ENCODE data around the gene LYPD1.
A peak's percentile ranks its signal among the peaks of the same experiment; 100 is the strongest.

Gene LYPD1

DNA sequence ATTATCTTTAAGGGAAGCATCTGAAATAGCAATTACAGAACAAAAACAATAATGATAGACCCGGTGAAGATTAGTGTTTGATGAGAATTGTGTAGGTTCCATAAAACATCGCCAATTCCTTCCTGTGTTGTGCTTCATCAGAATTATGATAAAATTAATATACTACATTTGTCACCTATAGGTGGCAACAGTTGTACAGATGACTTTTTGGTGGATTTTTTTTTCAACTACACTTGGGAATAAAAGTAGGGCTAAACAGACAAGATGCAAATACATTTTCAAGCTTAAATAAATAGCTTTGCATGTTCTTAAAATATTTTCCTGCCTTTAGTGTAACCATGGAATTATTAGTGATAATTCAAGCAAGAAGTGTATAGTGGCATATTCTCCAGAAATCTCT lies 7.0 kb upstream of the LYPD1 start:
- TF ChIP-seq TCF12 (IDR thresholded peaks at IDR 0.05; ENCODE audit: low read depth) = no peak
- TF ChIP-seq YY1 (IDR thresholded peaks at IDR 0.05; ENCODE audit: low read depth) = no peak
- TF ChIP-seq RAD21 (IDR thresholded peaks at IDR 0.05; ENCODE audit: low read depth) = peak; percentile 30

DNA sequence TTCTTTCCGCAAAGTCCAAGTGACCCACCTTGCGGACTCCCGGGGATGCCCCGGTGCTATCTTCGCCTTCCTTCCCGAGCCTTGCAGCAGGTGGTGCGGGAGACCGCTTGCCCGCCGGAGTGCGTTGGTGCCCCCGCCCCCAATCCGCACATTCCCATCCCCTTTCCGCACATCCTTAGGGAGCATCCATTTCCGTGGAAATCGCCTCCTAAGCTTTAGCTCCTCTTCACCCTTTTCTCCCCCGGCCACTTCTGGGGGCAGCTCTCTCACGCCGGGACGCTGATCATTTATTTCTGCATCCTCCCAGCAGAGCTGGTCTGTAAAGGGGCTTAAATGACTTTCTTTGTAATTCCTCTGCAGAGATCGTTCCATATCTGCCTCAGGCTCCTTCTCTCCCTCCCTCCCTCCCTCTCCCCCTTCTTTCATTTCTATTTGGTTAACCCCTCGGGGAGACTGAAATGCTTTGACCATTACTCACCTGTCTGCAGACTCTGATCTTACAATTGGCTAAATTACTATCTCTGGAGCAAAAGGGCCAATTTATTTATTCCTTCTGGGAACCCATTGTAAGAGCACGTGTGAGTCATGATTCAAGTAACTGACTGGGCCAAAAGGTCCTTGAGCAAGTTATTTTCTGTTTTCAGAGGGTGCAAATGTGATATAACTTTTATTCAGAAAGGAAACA lies 1.3 kb upstream of the LYPD1 start:
- TF ChIP-seq EP300 (IDR thresholded peaks at IDR 0.05; ENCODE audit: borderline replicate concordance) = peak; percentile 67; the same call in 1 of the 2 replicates
- 0 out of 2 replicates have a peak, but pooled peaks have one; percentile 12 for TF ChIP-seq CEBPB (IDR thresholded peaks at IDR 0.05)
- TF ChIP-seq EGR1 (IDR thresholded peaks at IDR 0.05) = no peak
- TF ChIP-seq FOXM1 (IDR thresholded peaks at IDR 0.05; ENCODE audit: borderline replicate concordance, low read depth) = no peak
- peak; percentile 55 for TF ChIP-seq TCF12 (IDR thresholded peaks at IDR 0.05; ENCODE audit: low read depth)
- TF ChIP-seq, protein P1, sequence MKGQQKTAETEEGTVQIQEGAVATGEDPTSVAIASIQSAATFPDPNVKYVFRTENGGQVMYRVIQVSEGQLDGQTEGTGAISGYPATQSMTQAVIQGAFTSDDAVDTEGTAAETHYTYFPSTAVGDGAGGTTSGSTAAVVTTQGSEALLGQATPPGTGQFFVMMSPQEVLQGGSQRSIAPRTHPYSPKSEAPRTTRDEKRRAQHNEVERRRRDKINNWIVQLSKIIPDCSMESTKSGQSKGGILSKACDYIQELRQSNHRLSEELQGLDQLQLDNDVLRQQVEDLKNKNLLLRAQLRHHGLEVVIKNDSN (IDR thresholded peaks at IDR 0.05) = no peak
- 0 out of 2 replicates have a peak, but pooled peaks have one; percentile 34 for TF ChIP-seq ZBTB7A (IDR thresholded peaks at IDR 0.05; ENCODE audit: low read depth)
- TF ChIP-seq YY1 (IDR thresholded peaks at IDR 0.05; ENCODE audit: low read depth) = no peak
- peak; percentile 67 for TF ChIP-seq NFIC (IDR thresholded peaks at IDR 0.05)
- TF ChIP-seq, protein P2, sequence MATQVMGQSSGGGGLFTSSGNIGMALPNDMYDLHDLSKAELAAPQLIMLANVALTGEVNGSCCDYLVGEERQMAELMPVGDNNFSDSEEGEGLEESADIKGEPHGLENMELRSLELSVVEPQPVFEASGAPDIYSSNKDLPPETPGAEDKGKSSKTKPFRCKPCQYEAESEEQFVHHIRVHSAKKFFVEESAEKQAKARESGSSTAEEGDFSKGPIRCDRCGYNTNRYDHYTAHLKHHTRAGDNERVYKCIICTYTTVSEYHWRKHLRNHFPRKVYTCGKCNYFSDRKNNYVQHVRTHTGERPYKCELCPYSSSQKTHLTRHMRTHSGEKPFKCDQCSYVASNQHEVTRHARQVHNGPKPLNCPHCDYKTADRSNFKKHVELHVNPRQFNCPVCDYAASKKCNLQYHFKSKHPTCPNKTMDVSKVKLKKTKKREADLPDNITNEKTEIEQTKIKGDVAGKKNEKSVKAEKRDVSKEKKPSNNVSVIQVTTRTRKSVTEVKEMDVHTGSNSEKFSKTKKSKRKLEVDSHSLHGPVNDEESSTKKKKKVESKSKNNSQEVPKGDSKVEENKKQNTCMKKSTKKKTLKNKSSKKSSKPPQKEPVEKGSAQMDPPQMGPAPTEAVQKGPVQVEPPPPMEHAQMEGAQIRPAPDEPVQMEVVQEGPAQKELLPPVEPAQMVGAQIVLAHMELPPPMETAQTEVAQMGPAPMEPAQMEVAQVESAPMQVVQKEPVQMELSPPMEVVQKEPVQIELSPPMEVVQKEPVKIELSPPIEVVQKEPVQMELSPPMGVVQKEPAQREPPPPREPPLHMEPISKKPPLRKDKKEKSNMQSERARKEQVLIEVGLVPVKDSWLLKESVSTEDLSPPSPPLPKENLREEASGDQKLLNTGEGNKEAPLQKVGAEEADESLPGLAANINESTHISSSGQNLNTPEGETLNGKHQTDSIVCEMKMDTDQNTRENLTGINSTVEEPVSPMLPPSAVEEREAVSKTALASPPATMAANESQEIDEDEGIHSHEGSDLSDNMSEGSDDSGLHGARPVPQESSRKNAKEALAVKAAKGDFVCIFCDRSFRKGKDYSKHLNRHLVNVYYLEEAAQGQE (IDR thresholded peaks at IDR 0.05; ENCODE audit: low read depth) = no peak
- no peak for TF ChIP-seq TAF1 (IDR thresholded peaks at IDR 0.05; ENCODE audit: low read depth)
- peak; percentile 81 for TF ChIP-seq TEAD4 (IDR thresholded peaks at IDR 0.05)
- TF ChIP-seq CREB1 (IDR thresholded peaks at IDR 0.05; ENCODE audit: low read depth) = no peak
- TF ChIP-seq RAD21 (IDR thresholded peaks at IDR 0.05; ENCODE audit: low read depth) = no peak
- TF ChIP-seq, protein P3, sequence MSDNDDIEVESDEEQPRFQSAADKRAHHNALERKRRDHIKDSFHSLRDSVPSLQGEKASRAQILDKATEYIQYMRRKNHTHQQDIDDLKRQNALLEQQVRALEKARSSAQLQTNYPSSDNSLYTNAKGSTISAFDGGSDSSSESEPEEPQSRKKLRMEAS (IDR thresholded peaks at IDR 0.05) = peak; percentile 47; the same call in 1 of the 2 replicates

DNA sequence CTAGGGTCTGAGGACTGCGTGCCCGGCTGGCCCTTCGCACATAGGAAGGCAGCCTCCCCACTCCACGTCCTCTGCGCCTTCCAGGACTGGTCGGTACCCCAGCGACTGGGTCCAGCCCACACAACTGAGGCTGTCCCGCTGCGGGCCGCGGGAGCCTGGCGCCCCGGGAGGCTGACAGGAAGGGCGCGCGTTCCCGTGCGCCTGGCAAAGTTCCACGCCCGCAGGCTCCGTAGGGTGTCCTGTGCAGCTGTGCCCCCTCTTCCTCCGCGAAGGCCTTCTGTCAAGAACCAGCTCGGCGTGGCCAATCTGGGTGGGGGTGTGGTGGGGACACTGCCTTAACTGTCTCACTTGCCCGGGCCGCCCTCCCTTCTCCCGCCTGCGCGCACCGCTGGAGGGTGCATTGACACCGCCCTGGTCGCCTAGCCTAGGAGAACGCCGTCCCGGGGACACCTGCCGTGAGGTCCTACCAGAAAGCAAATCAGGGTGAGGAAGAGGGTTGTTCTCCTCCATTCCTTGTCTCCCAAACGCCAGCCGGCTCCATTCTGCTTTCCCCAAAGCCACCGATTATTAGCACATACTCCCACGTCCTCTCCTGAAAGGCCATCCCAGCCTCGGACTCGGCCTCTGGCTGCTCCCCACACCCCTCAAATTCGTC lies 618 bp upstream of the LYPD1 start:
- TF ChIP-seq TAF1 (IDR thresholded peaks at IDR 0.05; ENCODE audit: low read depth) (no peak), NFIC (IDR thresholded peaks at IDR 0.05) (peak; percentile 69)
- TF ChIP-seq, protein P3 (IDR thresholded peaks at IDR 0.05) = peak; percentile 31; the same call in 1 of the 2 replicates

DNA sequence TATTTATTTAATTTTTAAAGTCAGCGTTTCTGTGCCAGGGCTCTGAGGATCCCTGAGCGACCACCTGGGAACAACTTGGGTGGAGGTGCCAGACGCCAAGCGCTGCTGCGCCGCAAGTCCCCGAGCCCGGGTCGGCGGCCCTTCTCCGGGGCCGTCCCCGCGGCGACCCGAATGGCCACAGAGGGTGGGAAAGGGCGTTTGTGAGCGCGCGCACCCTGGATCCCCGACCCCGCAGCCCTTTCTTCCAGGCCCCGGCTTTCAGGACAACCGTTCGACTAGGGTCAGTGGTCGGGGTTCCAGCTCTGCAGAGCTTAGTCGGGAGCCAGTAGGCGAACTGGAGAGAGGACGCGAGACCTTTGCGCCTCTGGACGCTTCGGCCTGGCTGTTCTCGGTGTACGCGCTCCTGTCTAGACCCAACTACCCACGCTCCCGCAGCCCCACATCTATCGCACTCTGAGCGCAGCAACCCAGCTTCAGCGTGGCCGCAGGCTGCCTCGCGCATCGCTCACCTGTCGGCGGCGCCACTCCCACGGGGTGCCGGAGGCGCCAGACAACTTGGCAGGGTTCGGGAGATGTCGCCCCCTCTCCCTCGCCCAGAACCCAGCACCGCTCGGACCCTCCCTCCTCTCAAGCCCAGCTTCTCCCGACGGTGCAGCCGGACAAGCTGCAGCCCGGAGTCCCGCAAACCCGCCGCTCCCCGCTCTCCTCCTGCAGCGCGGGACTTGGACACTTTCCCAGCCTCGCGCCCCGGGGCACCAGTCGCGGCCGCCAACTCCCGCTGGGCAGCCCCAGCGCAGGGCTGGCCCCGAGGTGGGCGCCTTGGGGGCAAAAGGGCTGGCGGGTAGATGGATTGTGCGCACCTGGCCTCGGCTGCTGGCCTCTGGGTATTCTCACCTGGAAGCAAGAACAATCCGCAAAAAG lies 758 bp downstream of the LYPD1 start:
- 0 out of 2 replicates have a peak, but pooled peaks have one; percentile 41 for TF ChIP-seq TCF12 (IDR thresholded peaks at IDR 0.05; ENCODE audit: low read depth)
- TF ChIP-seq ZBTB7A (IDR thresholded peaks at IDR 0.05; ENCODE audit: low read depth) = no peak
- TF ChIP-seq NFIC (IDR thresholded peaks at IDR 0.05) = peak; percentile 75

DNA sequence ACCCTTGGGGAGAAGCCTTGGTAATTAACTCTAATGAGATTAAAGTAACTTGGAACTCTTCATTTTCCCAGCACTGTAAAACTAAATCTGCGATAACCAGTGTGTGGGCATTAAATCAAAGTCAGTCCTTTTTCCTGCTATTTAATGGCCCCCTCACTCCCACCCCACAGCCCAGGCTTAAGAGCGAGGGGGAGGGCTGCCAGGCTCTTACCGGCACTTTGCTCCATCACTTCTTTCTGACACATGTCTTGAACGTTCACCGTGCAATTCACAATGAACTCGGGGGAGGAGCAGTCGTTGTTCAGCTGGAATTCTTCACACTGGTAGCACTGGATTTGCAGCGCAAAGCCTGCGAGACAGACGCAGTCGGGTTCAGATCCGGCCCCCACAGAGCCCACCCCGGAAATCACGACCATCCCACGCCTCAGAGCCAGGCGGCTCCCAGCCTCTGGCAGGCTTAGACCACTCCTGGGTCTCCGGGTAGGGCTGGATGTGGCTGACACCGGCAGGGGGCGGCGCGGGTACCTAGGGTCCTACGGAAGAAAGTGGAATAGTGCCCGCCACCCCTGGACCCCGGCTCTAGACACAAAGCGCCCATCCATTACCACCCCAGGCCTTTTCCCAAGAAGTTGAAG lies 1.7 kb downstream of the LYPD1 start:
- TF ChIP-seq, protein P3 (IDR thresholded peaks at IDR 0.05) = no peak
- no peak for TF ChIP-seq NFIC (IDR thresholded peaks at IDR 0.05)
- no peak for TF ChIP-seq TCF12 (IDR thresholded peaks at IDR 0.05; ENCODE audit: low read depth)
- no peak for TF ChIP-seq ZBTB7A (IDR thresholded peaks at IDR 0.05; ENCODE audit: low read depth)
- TF ChIP-seq RAD21 (IDR thresholded peaks at IDR 0.05; ENCODE audit: low read depth) = no peak
- no peak for TF ChIP-seq CREB1 (IDR thresholded peaks at IDR 0.05; ENCODE audit: low read depth)
- no peak for TF ChIP-seq TAF1 (IDR thresholded peaks at IDR 0.05; ENCODE audit: low read depth)
- TF ChIP-seq, protein P1 (IDR thresholded peaks at IDR 0.05) = no peak
- TF ChIP-seq CEBPB (IDR thresholded peaks at IDR 0.05) = no peak
- no peak for TF ChIP-seq YY1 (IDR thresholded peaks at IDR 0.05; ENCODE audit: low read depth)

DNA sequence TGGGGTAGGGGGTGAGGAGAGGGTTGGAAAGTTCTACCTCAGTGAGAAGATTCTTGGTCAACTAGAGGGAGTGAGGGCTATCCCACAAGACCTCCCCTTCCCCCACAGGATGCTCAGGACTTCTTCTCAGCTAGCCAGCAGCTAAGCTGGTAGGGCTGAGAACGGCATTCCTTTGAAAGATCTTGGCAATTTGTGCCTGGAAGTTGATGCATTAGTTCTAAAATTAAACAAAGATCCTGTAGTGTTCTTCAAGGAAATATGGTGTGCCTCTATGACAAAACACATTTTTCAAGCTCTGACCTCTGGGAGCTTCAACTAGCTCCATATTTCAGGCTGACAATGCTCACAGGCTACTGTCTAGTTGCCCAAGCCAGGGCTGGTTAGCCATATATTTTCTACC lies 2.3 kb downstream of the LYPD1 start:
- TF ChIP-seq, protein P1 (IDR thresholded peaks at IDR 0.05) = no peak
- TF ChIP-seq TCF12 (IDR thresholded peaks at IDR 0.05; ENCODE audit: low read depth) (no peak), TEAD4 (IDR thresholded peaks at IDR 0.05) (no peak), NFIC (IDR thresholded peaks at IDR 0.05) (no peak), CEBPB (IDR thresholded peaks at IDR 0.05) (no peak), TAF1 (IDR thresholded peaks at IDR 0.05; ENCODE audit: low read depth) (no peak), RAD21 (IDR thresholded peaks at IDR 0.05; ENCODE audit: low read depth) (no peak), EGR1 (IDR thresholded peaks at IDR 0.05) (no peak), FOXM1 (IDR thresholded peaks at IDR 0.05; ENCODE audit: borderline replicate concordance, low read depth) (no peak), ZBTB7A (IDR thresholded peaks at IDR 0.05; ENCODE audit: low read depth) (no peak), CREB1 (IDR thresholded peaks at IDR 0.05; ENCODE audit: low read depth) (no peak)
- TF ChIP-seq, protein P2 (IDR thresholded peaks at IDR 0.05; ENCODE audit: low read depth) = no peak
- TF ChIP-seq, protein P3 (IDR thresholded peaks at IDR 0.05) = no peak

Measured in Ishikawa (cell line).